ENCODE data around the gene NEK1.

The NEK1 gene

DNA sequence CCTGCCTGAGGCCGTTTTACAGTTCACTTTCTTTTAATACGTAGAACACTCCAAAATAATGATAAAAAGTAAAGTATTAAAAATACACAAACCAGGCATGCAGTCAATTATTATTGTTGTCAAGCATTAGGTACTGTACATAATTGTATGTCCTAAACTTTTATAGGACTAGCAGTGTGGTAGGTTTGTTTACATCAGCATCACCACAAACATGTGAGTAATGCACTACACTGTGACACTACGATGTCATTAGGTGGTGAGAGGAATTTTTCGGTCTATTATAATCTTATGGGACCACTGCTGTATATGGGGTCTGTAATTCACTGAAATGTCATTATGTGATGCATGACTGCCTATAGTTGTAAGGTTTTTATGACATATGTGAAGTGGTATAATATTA lies 192.1 kb downstream of the NEK1 start:
- no peak for DNase-seq (ENCODE audit: low read depth, low spot score)

DNA sequence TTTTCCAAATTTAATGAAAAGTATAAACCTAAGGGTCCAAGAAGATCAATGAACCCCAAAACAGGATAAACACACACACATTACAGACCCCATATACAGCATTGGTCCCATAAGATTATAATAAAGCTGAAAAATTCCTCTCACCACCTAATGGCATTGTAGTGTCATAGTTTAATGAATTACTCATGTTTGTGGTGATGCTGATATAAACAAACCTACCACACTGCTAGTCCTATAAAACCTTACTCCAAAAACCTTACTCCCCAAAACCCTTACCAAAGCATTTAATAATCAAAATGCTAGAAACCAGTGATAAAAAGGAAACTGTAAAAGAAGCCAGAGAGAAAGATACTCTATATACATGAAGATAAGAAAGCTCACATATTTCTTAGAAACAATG lies 193.5 kb downstream of the NEK1 start:
- DNase-seq (ENCODE audit: low read depth, low spot score): no peak

- no peak for DNase-seq (ENCODE audit: low read depth, low spot score)
Observed at GRCh38 chr4:169417629-169418282, 194.6 kb downstream of the NEK1 start.

- no peak for DNase-seq (ENCODE audit: low read depth, low spot score)
Observed at GRCh38 chr4:169416997-169417396, 195.4 kb downstream of the NEK1 start.

DNA sequence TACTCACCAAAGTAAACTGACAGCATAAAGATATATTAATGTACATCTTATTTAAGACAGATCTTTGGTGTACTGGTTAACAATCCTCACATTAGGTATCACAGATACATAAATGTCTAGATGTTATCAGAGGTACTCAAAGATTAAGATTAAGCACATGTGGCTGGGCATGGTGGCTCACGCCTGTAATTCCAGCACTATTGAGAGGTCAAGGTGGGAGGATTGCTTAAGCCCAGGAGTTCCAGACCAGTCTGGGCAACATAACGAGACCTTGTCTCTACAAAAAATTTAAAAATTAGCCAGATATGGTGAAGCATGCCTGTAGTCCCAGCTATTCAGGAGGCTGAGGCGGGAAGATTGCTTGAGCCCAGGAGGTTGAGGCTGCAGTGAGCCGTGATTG lies 195.9 kb downstream of the NEK1 start:
- no peak for DNase-seq (ENCODE audit: low read depth, low spot score)

- DNase-seq (ENCODE audit: low read depth, low spot score): no peak
Observed at GRCh38 chr4:169414913-169415312, 197.5 kb downstream of the NEK1 start.

DNA sequence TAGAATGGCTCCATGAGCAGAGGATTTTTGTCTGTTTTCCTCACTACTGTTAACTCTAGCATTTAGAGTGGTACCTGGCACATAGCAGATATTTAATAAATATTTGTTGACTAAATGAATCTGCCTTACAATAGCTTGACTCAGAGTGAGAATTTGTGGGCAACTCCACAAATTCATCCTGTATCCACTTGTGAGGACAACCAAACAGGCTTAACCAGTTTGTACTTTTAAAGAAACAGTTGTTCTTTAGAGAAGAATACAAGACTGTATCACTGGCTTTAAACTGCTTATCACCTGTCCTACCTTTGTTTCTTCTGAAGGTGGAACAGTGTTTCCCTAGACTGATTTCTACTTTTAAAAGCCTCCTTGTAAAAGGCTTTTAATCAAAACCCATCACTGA lies 200.3 kb downstream of the NEK1 start:
- no peak for DNase-seq (ENCODE audit: low read depth, low spot score)

GRCh38 chr4:169410839-169411770 lies 201.3 kb downstream of the NEK1 start:
- peak; percentile 3 for DNase-seq (ENCODE audit: low read depth, low spot score)

- no peak for DNase-seq (ENCODE audit: low read depth, low spot score)
Observed at GRCh38 chr4:169407217-169407845, 205.1 kb downstream of the NEK1 start.

DNA sequence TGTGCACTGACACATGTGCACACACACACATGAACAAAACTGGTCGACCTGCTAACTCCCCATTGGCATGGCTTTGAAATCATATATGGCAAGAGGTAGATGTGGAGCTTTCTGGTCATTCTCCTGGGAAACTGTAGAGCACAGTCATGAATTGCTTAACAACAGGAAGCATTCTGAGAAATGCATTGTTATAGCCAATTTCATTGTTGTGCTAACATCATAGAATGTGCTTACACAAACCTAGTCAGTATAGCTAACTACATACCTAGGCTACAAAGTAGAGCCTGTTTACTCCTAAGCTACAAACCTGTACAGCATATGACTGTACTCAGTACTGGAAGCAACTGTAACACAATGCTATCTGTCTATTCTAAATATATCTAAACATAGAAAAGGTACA lies 207.4 kb downstream of the NEK1 start:
- no peak for DNase-seq (ENCODE audit: low read depth, low spot score)

DNA sequence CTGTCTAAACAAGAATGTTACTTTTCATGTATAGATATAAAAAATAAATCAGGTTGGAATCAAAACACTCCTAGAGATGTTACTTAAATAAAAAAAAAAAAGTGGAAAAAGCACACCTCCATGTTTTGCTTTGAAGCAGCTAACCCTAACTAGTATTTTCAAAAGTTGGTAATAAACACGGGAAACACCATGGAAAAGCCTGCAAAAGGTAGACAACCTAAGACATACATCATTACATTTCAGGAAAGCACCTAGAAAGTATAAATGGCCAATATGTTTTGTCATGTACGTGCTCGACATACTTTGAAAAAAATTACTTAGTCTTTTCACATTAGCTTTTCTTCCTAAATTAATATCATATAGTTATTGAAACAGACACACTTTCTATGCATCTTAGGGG lies 211.6 kb downstream of the NEK1 start:
- no peak for DNase-seq (ENCODE audit: low read depth, low spot score)

DNA sequence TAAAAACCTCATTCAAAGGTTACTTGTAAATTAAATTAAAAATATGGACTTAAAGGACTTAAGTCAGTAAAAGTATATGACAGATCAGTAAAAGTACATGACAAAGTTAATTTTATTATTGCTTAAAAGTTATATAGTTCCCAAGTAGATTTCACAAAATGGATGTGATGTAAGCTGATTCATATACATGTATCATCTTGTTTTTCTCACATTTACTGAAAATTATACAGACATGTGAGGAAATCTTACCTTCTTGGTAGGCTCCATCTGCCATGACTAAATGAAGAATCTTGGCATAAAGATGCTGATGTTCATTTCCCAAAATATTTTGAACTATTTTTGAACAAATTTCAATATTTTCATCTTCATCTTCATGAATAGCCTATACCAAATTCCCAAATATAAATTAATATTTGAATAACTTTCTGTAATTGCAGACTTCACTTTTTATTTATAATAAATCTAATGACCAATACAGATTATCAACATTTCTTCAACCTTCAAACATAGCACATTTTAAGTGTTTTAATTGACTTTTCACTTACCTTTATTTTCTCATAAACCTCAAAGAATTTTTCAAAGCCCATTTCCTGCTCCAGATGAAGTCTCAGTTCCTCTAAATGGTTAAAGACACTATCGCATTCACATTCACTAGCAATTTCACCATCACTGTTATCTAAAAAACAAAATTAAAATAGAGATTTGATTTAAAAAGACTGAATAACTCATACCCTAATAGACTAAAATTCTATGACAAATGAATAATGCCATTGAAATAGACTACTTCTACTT lies 212.2 kb downstream of the NEK1 start:
- DNase-seq (ENCODE audit: low read depth, low spot score): no peak

- no peak for DNase-seq (ENCODE audit: low read depth, low spot score)
Observed at GRCh38 chr4:169398316-169398715, 214.1 kb downstream of the NEK1 start.

DNA sequence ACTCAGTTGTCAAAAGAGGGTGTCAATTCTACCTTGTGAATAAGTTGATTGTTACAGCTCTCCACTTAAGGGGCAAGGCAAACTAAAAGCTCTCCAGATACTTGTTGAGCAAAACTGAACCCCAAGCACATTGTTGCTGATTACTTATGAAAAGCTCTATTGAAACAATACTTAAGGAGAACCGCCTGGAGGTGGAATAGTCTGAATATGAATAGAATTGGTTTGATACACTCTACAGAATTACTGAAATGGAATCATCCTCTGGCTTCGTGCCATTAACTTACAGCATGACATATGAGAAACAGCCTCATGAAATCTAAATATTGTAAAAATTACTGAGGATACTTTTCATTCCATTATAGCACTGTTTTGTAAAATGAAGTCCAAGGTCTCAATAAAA lies 214.6 kb downstream of the NEK1 start:
- no peak for DNase-seq (ENCODE audit: low read depth, low spot score)

DNA sequence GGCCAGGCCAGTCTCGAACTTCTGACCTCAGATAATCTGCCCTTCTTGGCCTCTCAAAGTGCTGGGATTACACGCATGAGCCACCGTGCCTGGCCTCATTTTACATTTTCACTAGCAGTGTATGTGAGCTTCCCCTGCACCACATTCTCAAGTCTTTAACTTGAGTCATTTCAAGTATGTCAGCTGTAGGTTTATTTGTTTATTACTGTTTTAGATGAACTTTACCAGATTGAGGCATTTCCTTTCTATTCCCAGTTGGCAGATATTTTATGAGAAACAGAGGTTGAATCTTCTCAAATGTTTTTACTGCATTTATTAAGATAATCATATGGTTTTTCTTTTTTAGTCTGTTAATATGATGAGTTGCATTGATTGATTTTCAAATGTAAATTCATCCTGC lies 227.0 kb downstream of the NEK1 start:
- DNase-seq (ENCODE audit: low read depth, low spot score): no peak

DNA sequence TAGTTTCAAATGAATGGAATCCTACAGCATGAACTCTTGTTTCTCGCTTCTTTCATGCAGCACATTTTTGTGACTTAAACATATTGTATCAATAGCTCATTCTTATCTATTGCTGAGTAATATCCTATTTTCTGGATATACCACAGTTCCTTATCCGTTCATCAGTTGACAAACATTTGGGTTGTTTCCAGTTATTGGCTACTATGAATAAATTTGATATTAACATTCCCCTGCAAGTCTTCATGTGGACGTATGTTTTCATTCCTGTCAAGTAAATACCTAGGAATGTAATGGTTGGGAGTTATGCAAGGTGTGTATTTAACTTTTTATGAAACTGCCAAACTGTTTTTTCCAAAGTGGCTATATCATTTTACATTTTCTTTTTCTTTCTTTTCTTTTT lies 227.6 kb downstream of the NEK1 start:
- DNase-seq (ENCODE audit: low read depth, low spot score): no peak

- DNase-seq (ENCODE audit: low read depth, low spot score): no peak
Observed at GRCh38 chr4:169383724-169384123, 228.7 kb downstream of the NEK1 start.

DNA sequence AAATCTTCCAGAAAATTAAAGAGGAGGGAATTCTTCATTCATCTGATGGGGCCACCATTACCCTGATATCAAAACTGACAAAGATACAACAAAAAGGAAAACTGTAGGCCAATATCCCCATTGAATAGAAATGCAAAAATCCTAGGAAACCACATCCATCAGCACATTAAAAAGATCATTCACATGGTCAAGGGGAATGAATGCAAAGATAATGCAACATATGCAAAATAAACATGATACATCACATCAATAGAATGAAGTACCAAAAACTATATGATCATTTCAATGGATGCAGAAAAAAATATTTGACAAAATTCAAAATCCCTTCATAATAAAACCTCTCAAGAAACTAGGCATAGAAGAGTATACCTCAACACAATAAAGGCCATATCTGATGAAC lies 232.7 kb downstream of the NEK1 start:
- no peak for DNase-seq (ENCODE audit: low read depth, low spot score)

DNA sequence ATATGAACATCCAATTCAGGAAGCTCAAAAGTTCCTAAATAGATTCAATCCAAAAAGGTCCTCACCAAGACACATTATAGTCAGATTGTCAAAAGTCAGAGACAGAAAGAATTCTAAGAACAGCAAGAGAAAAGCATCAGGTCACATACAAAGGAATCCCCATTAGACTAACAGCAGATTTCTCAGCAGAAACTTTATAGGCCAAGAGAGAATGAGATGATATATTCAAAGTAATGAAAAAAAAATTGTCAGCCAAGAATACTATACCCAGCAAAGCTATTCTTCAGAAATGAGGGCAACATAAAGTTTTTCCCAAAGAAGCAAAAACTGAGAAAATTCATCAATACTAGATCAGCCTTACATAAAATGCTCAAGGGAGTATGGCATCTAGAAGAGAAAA lies 235.0 kb downstream of the NEK1 start:
- no peak for DNase-seq (ENCODE audit: low read depth, low spot score)

GRCh38 chr4:169376421-169376820 lies 236.0 kb downstream of the NEK1 start:
- no peak for DNase-seq (ENCODE audit: low read depth, low spot score)

DNA sequence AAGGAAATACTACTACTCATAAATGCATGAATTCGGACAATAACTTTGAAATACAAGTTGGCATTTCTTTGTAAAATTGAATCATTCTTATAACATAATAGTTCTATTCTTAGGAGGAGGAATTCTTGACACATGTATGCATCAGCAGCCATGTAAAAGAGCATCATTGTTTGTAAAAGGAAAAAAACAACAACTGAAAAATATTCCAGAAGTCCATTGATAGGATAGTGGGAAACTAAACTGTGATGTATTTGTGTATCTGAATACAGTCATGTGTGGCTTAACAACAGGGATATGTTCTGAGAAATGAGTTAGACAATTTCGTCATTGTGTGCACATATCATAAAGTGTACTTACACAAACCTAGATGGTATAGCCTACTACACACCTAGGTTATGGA lies 239.6 kb downstream of the NEK1 start:
- no peak for DNase-seq (ENCODE audit: low read depth, low spot score)

DNA sequence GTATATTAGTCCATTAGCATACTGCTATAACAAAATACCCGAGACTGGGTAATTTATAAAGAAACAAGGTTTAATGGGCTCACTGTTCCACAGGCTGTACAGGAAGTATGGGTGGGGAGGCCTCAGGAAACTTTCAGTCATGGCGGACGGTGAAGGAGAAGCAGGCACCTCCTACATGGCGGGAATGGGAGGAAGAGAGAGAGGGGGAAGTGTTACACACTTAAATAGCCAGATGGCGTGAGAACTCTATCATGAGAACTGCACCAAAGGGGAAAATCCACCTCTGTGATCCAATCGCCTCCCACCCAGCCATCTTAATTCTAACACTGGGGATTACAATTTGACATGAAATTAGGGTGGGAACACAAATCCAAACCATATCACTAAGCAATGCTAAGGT lies 242.7 kb downstream of the NEK1 start:
- DNase-seq (ENCODE audit: low read depth, low spot score): no peak
